Spleen (tissue), 11 donors: ENCODE data around the gene PLA1A. TPM values are rescaled to one million over a fixed set of nuclear protein-coding genes. Genes with fewer than 3 reads are reported as not detected.

Experiments
- DNase-seq: peaks from one replicate; pipeline ENCODE4 v3.0.0-alpha.2; 2020
- H3K27ac ChIP-seq, 8 donors: fragments of 200-600 bp; sonication (generic) in 7 of 8; 1 replicate in 4 of 8; 2 replicates in 4 of 8; pipeline versions ENCODE4 v1.5.0 to v1.8.0; 2016 to 2021; ENCODE audit warnings: inconsistent platforms in 4 of 8, mild to moderate bottlenecking in 4 of 8, moderate library complexity in 1 of 8
- H3K27me3 ChIP-seq, 7 donors: fragments of 200-600 bp; sonication (generic) in 6 of 7; replicated peaks in 1 of 7; 1 replicate in 4 of 7; 2 replicates in 3 of 7; pipeline versions ENCODE4 v1.5.0 to v1.8.0; 2016 to 2021; ENCODE audit warnings: inconsistent platforms in 3 of 7, mild to moderate bottlenecking in 1 of 7
- H3K36me3 ChIP-seq, 6 donors: fragments of 200-600 bp; sonication (generic) in 5 of 6; 1 replicate in 4 of 6; 2 replicates in 2 of 6; pipeline versions ENCODE4 v1.5.0 to v1.8.0; 2016 to 2021; ENCODE audit warnings: inconsistent platforms in 2 of 6
- H3K4me1 ChIP-seq, 6 donors: fragments of 200-600 bp; sonication (generic) in 5 of 6; 1 replicate in 3 of 6; 2 replicates in 3 of 6; pipeline versions ENCODE4 v1.5.0 to v1.8.0; 2016 to 2021; ENCODE audit warnings: inconsistent platforms in 3 of 6
- H3K4me3 ChIP-seq, 8 donors: fragments of 200-600 bp; sonication (generic) in 7 of 8; 1 replicate in 4 of 8; 2 replicates in 4 of 8; pipeline versions ENCODE4 v1.5.0 to v1.8.0; 2016 to 2021; ENCODE audit warnings: inconsistent platforms in 4 of 8, mild to moderate bottlenecking in 4 of 8, moderate library complexity in 2 of 8
- H3K9me3 ChIP-seq, 8 donors: fragments of 200-600 bp; sonication (generic) in 7 of 8; 1 replicate in 4 of 8; 2 replicates in 4 of 8; pipeline versions ENCODE4 v1.5.0 to v1.8.0; 2016 to 2021; ENCODE audit warnings: inconsistent platforms in 4 of 8
- POLR2A ChIP-seq, 3 donors: fragments of 450-650 bp; IDR thresholded peaks; one replicate each; pipeline ENCODE4 v1.5.1; 2017; ENCODE audit warnings: antibody characterized with exemption in 3 of 3, mild to moderate bottlenecking in 1 of 3
- POLR2AphosphoS5 ChIP-seq, 3 donors: sonication (generic); formaldehyde crosslinking; IDR thresholded peaks; one replicate each; pipeline ENCODE4 v1.5.1; 2017; ENCODE audit warnings: antibody characterized with exemption in 3 of 3
- WGBS, 5 donors: extraction: QIAGEN DNeasy Blood & Tissue Kit in 3 of 5; methylation state at CpG; one replicate each; pipeline versions ENCODE4 v1.1.5 to v1.1.7; 2013 to 2018; 5-methylcytosine and 5-hydroxymethylcytosine counted together
- intact Hi-C: fragments of 100-400 bp; cut with DNase I; formaldehyde crosslinking; loops from one replicate; pipeline ENCODE4 v1.15.0; 2023; ENCODE audit warnings: low total_unique reads
- polyA plus RNA-seq, 3 donors: library from polyadenylated mRNA; stranded (reverse); fragments of 200-250 nt; gene quantifications; one replicate each; pipeline ENCODE4 v1.2.1, GENCODE V29; 2013
- total RNA-seq, 7 donors: library from RNA; depleted of rRNA in 3 of 7; stranded (reverse); fragments of >200 nt in 3 of 7; fragmentation: NEBNext Ultra II Directional in 4 of 7; extraction: Animal tissue kit (Norgen Biotek cat#: 25700) in 4 of 7; gene quantifications; one replicate each; pipeline versions ENCODE4 v1.1.0 to v1.2.1, GENCODE V29; 2016 to 2021
- TF ChIP-seq, protein P1 (sequence below), 11 experiments: fragments of 200-600 bp in 7 of 11; fragments of 450-650 bp in 4 of 11; sonication (generic) in 4 of 11; IDR thresholded peaks in 8 of 11; conservative IDR thresholded peaks in 3 of 11; 1 replicate in 7 of 11; 2 replicates in 4 of 11; pipeline versions ENCODE4 v1.4.0 to v1.8.0; 2016 to 2021; ENCODE audit warnings: antibody characterized with exemption in 11 of 11, inconsistent platforms in 4 of 11, mild to moderate bottlenecking in 1 of 11
- donor health status: healthy with polysubstance abuse.
- donor health status: DM: no; HTN: no; CAD: no; lungs with moderate emphysema.
- donor health status: DM: no; HTN: no; CAD: no.
- donor health status: Bipolar disorder and iron deficiency.
- donor health status: healthy.
- donor health status: DM: no; HTN: no; CAD: no.
- donor health status: DM: yes; HTN: yes; CAD: no.

PLA1A gene
- total and polyA plus RNA-seq, 10 donors: 0.27 to 6.8 (median 0.79) TPM; not detected in 1

DNA sequence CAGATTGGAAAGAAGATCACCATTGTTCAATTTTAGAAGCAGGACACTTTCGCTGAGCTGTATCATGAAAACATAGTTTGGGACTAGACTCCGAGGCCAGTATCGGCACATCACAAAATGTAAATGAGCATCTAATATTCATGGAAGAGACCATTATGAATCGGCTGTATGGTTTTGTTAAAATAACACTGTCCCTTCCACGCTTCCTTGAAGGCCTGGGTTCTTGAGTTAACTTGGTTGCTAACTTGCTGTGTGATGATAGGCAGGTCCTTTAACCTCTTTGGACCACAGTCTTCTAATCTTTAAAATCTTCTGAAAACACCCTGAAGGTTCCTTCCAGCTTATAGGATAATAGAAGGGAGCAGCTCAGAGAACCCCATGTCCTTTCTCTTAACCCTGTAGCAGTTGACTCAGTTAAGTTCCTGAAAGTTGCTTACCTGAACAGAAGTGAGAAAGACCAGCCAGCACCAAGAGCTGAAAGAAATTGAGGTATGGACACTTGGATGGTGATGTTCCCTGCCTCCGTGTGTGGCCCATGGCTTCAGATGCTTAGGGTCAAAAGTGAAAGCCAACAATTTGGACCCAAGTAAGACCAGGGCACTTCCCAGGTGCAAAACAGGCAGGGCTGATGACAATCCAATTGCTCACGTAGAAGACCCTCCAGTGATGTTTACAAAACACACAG, 40.4 kb upstream of the PLA1A start:
- TF ChIP-seq POLR2A (IDR thresholded peaks at IDR 0.05): no peak
- TF ChIP-seq, protein P1, sequence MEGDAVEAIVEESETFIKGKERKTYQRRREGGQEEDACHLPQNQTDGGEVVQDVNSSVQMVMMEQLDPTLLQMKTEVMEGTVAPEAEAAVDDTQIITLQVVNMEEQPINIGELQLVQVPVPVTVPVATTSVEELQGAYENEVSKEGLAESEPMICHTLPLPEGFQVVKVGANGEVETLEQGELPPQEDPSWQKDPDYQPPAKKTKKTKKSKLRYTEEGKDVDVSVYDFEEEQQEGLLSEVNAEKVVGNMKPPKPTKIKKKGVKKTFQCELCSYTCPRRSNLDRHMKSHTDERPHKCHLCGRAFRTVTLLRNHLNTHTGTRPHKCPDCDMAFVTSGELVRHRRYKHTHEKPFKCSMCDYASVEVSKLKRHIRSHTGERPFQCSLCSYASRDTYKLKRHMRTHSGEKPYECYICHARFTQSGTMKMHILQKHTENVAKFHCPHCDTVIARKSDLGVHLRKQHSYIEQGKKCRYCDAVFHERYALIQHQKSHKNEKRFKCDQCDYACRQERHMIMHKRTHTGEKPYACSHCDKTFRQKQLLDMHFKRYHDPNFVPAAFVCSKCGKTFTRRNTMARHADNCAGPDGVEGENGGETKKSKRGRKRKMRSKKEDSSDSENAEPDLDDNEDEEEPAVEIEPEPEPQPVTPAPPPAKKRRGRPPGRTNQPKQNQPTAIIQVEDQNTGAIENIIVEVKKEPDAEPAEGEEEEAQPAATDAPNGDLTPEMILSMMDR (IDR thresholded peaks at IDR 0.05 in 8 of 11, conservative IDR thresholded peaks at IDR 0.05 in 3 of 11): no peak
- no peak for TF ChIP-seq POLR2AphosphoS5 (IDR thresholded peaks at IDR 0.05)
- Histone ChIP-seq H3K4me3 (peak overlapping the region in 2 of 8 donors; percentile 36 to 63), H3K36me3 (no peaks in the 10 kb centered on the region), H3K27me3 (no peaks in the 10 kb centered on the region), H3K9me3 (no peaks in the 10 kb centered on the region), H3K27ac (peak overlapping the region in 2 of 8 donors; percentile 76 to 85), H3K4me1 (peaks cover 5 to 49% (median 26%) of the 10 kb centered on the region in 6 donors)
- WGBS, 5 donors: 83 to 89% (median 86%) methylated on average over 7 of the region's 7 CpGs
- intact Hi-C loops: no loop called here
- DNase-seq: no peak

DNA sequence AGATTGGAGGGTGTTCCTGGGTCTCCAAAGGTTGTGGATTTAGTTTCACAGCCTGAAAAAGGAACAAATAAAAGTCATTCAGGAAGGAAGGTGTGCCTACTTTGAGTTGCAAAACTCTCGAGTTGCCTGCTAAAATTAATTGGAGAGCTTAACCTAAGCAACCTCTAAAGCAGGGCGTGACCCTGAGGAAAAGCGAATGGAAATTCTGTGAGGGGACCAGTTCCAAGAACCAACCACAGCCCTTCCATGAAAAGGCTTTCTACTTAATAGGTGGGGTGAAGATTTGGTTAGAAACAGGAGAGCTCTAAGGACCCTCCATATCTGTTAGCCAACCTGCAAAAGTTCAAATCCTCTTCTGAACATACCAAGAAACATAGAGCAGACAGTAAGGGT, 39.8 kb upstream of the PLA1A start:
- TF ChIP-seq, protein P1 (IDR thresholded peaks at IDR 0.05 in 8 of 11, conservative IDR thresholded peaks at IDR 0.05 in 3 of 11): no peak
- no peak for TF ChIP-seq POLR2A (IDR thresholded peaks at IDR 0.05)
- TF ChIP-seq POLR2AphosphoS5 (IDR thresholded peaks at IDR 0.05): no peak
- H3K9me3 ChIP-seq: no peaks in the 10 kb centered on the region
- peak overlapping the region in 3 of 8 donors; percentile 40 to 85 (median 76) for H3K27ac ChIP-seq
- peak overlapping the region in 3 of 8 donors; percentile 10 to 63 (median 36) for H3K4me3 ChIP-seq
- peaks cover 5 to 55% (median 31%) of the 10 kb centered on the region in 6 donors for H3K4me1 ChIP-seq
- intact Hi-C loops: no loop called here
- H3K27me3 ChIP-seq: no peaks in the 10 kb centered on the region
- no peaks in the 10 kb centered on the region for H3K36me3 ChIP-seq
- WGBS, 5 donors: 50 to 68% (median 63%) methylated on average over 3 of the region's 3 CpGs
- DNase-seq: no peak

DNA sequence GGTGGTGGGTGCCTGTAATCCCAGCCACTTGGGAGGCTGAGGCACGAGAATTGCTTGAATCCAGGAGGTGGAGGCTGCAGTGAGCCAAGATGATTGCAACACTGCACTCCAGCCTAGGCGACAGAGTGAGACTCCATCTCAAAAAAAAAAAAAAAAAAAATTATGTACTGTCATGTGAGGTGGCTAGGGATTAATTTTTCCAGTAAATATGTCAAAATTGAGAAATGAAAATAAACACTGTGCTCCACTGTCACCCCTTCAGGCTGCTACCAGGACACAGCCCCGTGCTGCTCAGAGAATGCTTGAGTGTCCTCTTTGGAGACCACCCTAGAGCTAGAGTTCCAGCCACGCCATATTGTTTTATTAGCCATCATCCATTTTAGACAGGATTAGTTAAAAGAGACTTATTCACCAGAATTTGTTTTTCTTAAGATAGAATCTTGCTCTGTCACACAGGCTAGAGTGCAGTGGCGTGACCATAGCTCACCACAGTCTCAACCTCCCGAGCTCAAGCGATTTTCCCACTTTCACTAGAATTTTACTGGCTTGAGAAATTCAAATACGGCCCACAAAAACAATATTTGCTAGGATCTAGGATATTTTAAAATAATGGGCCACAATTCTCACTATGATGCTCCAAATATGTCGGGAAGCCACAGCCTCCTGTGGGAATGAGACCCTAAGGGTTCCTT, 38.9 kb upstream of the PLA1A start:
- H3K4me3 ChIP-seq: peak overlapping the region in 5 of 8 donors; percentile 2 to 63 (median 18)
- peaks cover 5 to 56% (median 32%) of the 10 kb centered on the region in 6 donors for H3K4me1 ChIP-seq
- TF ChIP-seq, protein P1 (IDR thresholded peaks at IDR 0.05 in 8 of 11, conservative IDR thresholded peaks at IDR 0.05 in 3 of 11): no peak
- TF ChIP-seq POLR2A (IDR thresholded peaks at IDR 0.05) (no peak), POLR2AphosphoS5 (IDR thresholded peaks at IDR 0.05) (no peak)
- intact Hi-C loops: no loop called here
- no peaks in the 10 kb centered on the region for H3K9me3 ChIP-seq
- no peaks in the 10 kb centered on the region for H3K36me3 ChIP-seq
- DNase-seq: no peak
- 75 to 88% (median 85%) methylated on average over 9 of the region's 9 CpGs for WGBS, 5 donors
- no peaks in the 10 kb centered on the region for H3K27me3 ChIP-seq
- peak overlapping the region in 6 of 8 donors; percentile 32 to 85 (median 64) for H3K27ac ChIP-seq

DNA sequence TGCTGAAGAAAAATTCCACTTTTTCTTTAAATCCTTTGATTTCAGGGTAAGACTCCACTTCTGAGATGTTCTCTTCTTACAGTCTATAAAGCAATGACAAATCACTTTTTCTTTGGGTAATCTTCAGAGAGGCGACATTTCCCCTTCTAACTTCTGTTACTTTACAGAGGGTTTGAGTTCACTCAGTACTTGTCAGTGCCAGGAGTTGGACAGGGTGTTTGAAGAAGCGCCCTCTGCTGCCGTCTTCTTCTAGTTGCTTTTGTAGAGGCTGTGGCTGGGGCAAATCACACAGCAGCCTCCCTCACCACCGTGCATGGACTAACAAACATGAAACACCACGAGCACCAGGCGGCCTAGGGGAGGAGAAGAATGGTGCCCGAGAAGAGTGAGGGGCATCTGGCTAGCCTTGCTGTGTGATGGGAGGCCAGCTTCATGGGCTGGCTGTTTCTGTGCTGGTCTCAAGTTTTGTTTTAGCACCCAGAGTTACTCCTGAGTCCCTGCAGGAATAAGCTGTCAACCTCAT, 38.2 kb upstream of the PLA1A start, which contains the start of gene CD80:
Gene CD80, minus strand, starts transcription at position 174 of the 523 bp plus-strand sequence. CDS start 1,886 bp downstream, outside the sequence.
- Histone ChIP-seq H3K9me3 (no peaks in the 10 kb centered on the region), H3K36me3 (no peaks in the 10 kb centered on the region), H3K4me1 (peaks cover 5 to 50% (median 32%) of the 10 kb centered on the region in 6 donors), H3K27ac (peak within 1 kb of the TSS in 6 of 8 donors; percentile 32 to 85 (median 64)), H3K27me3 (no peaks in the 10 kb centered on the region), H3K4me3 (peak within 1 kb of the TSS in 5 of 8 donors; percentile 2 to 63 (median 18))
- TF ChIP-seq POLR2AphosphoS5 (IDR thresholded peaks at IDR 0.05) (peak in 2 of 3 donors; percentile 59 to 74), POLR2A (IDR thresholded peaks at IDR 0.05) (no peak)
- TF ChIP-seq, protein P1 (IDR thresholded peaks at IDR 0.05 in 8 of 11, conservative IDR thresholded peaks at IDR 0.05 in 3 of 11): peak in 8 of 11 experiments; percentile 22 to 56 (median 40)
- peak; percentile 83 for DNase-seq
- 9 to 33% (median 23%) methylated on average over 7 of the region's 7 CpGs for WGBS, 5 donors
- intact Hi-C loops: no loop called here
